ENCODE measurements around the gene PLXNA2. TPM values are rescaled to one million over a fixed set of nuclear protein-coding genes. Genes with fewer than 3 reads are reported as not detected.
A peak's percentile ranks its signal among the peaks of the same experiment; 100 is the strongest.

Gene PLXNA2
- polyA plus RNA-seq, 6 donors from 2014 or later: 0.35 to 1.6 (median 0.60) TPM; not detected in 1

GRCh38 chr1:208209286-208209685 is 34.9 kb downstream of the PLXNA2 start:
- Mint-ChIP-seq H3K9me3 (no peaks in the 10 kb centered on the region), H3K27me3 (no peaks in the 10 kb centered on the region), H3K27ac (no peak overlapping the region), H3K4me3 (no peak overlapping the region), H3K4me1 (no peaks in the 10 kb centered on the region), H3K36me3 (no peaks in the 10 kb centered on the region)
- DNase-seq: no peak
- no peak for ATAC-seq (ENCODE audit: low read depth in 2 of 2)

- no peaks in the 10 kb centered on the region for H3K36me3 Mint-ChIP-seq
- no peaks in the 10 kb centered on the region for H3K9me3 Mint-ChIP-seq
- H3K27me3 Mint-ChIP-seq: no peaks in the 10 kb centered on the region
- no peak for DNase-seq
- H3K4me1 Mint-ChIP-seq: no peaks in the 10 kb centered on the region
- H3K27ac Mint-ChIP-seq: no peak overlapping the region
- H3K4me3 Mint-ChIP-seq: no peak overlapping the region
- no peak for ATAC-seq (ENCODE audit: low read depth in 2 of 2)
Measured at GRCh38 chr1:208208132-208208487, 36.1 kb downstream of the PLXNA2 start.

- H3K36me3 Mint-ChIP-seq: no peaks in the 10 kb centered on the region
- ATAC-seq (ENCODE audit: low read depth in 2 of 2): no peak
- H3K4me1 Mint-ChIP-seq: no peaks in the 10 kb centered on the region
- DNase-seq: no peak
- H3K9me3 Mint-ChIP-seq: no peaks in the 10 kb centered on the region
- no peaks in the 10 kb centered on the region for H3K27me3 Mint-ChIP-seq
- peak overlapping the region in 1 of 8 donors; percentile 17 for H3K4me3 Mint-ChIP-seq
- no peak overlapping the region for H3K27ac Mint-ChIP-seq
Measured at GRCh38 chr1:208207388-208208131, 36.6 kb downstream of the PLXNA2 start.

- Mint-ChIP-seq H3K4me3 (no peak overlapping the region), H3K27ac (no peak overlapping the region), H3K9me3 (no peaks in the 10 kb centered on the region), H3K4me1 (no peaks in the 10 kb centered on the region), H3K27me3 (no peaks in the 10 kb centered on the region), H3K36me3 (no peaks in the 10 kb centered on the region)
- ATAC-seq (ENCODE audit: low read depth in 2 of 2) (no peak), DNase-seq (no peak)
Measured at GRCh38 chr1:208206092-208206698, 38.0 kb downstream of the PLXNA2 start.

DNA sequence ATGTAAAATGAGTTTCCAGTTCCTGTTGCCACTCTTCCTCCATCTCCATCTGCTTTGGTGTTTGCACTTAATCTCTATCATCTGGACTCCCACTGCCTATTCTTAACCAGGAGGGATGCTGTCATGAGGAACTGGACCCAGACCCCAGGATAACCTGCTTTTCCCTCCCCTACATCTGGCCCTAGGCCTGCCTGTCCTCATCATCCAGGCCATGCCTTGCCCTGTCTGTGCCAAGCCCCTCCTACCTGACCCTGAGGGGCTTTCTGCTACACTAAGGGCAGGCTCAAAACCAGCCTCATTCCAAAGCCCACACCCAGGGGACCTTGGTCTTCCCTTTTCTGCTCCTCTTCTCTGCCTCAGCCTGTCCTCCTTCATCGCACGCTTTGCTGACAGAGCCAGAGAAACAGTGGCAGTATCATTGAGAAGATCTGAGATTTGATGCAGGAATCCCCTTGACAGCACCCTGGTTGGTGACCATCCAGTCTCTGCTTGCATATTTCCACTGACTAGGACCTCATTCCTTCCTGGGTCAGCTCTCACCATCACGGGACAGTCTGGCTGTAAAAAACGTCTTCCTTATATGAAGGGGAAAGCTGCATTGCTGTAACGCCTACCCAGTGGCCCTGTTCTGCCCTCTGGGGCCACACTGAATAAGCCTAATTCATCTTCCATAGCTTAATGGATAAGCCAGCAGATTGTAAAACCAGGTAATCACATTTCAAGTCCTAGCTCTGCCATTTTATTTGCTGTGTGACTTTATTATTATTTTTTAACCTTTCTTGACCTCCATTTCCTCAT is 38.8 kb downstream of the PLXNA2 start:
- Mint-ChIP-seq H3K27ac (no peak overlapping the region), H3K4me3 (no peak overlapping the region), H3K9me3 (no peaks in the 10 kb centered on the region), H3K4me1 (no peaks in the 10 kb centered on the region), H3K27me3 (no peaks in the 10 kb centered on the region), H3K36me3 (no peaks in the 10 kb centered on the region)
- ATAC-seq (ENCODE audit: low read depth in 2 of 2) (no peak), DNase-seq (no peak)

DNA sequence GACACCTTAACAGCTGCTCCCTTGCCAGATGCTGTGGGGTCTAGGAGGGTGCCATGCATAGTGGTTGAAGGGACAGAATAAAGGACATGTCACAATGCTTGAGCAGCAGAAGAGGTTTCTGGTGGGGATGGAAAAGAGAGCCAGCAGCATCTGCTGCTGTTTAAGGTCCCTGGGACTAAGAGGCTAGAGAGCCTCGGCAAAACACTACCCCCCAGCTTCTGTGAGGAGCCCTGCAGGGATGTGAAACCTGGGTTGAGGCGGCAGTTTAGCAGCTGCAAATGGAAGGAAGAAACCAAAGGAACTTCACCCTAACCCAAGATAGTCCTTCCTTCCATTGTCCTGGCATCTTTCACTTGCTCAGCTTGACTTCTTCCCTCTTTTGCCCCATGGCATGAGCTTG is 39.4 kb downstream of the PLXNA2 start:
- H3K27ac Mint-ChIP-seq: no peak overlapping the region

GRCh38 chr1:208203848-208204609 is 40.2 kb downstream of the PLXNA2 start:
- ATAC-seq (ENCODE audit: low read depth in 2 of 2): no peak
- Mint-ChIP-seq H3K4me3 (no peak overlapping the region), H3K36me3 (no peaks in the 10 kb centered on the region), H3K27me3 (no peaks in the 10 kb centered on the region), H3K4me1 (no peaks in the 10 kb centered on the region), H3K27ac (no peak overlapping the region), H3K9me3 (no peaks in the 10 kb centered on the region)
- DNase-seq: no peak

More for the DNA sequence above, 39.4 kb downstream of the PLXNA2 start:
- Mint-ChIP-seq H3K36me3 (no peaks in the 10 kb centered on the region), H3K27me3 (no peaks in the 10 kb centered on the region), H3K4me1 (no peaks in the 10 kb centered on the region), H3K9me3 (no peaks in the 10 kb centered on the region), H3K4me3 (no peak overlapping the region)
- no peak for DNase-seq
- ATAC-seq (ENCODE audit: low read depth in 2 of 2): no peak

GRCh38 chr1:208203127-208203847 is 40.9 kb downstream of the PLXNA2 start:
- no peak overlapping the region for H3K4me3 Mint-ChIP-seq
- H3K4me1 Mint-ChIP-seq: no peaks in the 10 kb centered on the region
- DNase-seq (no peak), ATAC-seq (ENCODE audit: low read depth in 2 of 2) (no peak)
- H3K36me3 Mint-ChIP-seq: no peaks in the 10 kb centered on the region
- H3K27me3 Mint-ChIP-seq: no peaks in the 10 kb centered on the region
- no peak overlapping the region for H3K27ac Mint-ChIP-seq
- H3K9me3 Mint-ChIP-seq: no peaks in the 10 kb centered on the region

DNA sequence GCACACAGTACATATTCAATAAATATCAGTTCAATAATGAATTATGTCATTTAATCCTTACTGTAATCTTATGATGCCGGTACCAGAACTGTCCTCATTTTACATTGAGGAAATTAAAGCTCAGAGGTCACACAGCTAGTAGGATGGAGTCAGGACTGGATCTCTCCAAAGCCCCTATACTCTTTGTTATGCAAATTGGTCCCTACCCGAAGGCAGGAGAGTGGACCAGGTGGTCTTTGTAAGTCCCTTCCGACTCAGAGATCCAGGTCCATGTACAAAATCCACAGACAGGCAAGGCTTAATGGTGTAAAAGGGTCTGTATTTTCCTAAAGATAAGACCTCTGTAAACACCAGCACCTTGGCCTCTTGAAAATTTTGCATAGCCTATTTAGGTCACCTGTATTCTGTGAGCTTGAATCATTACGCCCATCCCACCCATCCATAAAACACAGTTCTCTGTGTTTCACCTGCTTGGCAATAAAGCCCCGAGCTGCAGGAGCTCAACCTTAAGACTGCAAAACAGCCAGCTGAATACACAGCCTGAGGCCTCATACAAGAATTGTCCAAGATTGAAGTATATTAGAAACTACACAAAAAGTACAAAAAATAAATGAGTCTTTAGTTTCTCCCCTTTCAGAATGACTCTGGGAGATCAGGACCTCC is 41.7 kb downstream of the PLXNA2 start:
- Mint-ChIP-seq H3K9me3 (no peaks in the 10 kb centered on the region), H3K27ac (no peak overlapping the region), H3K4me3 (no peak overlapping the region), H3K4me1 (no peaks in the 10 kb centered on the region), H3K36me3 (no peaks in the 10 kb centered on the region), H3K27me3 (no peaks in the 10 kb centered on the region)
- ATAC-seq (ENCODE audit: low read depth in 2 of 2) (no peak), DNase-seq (no peak)

DNA sequence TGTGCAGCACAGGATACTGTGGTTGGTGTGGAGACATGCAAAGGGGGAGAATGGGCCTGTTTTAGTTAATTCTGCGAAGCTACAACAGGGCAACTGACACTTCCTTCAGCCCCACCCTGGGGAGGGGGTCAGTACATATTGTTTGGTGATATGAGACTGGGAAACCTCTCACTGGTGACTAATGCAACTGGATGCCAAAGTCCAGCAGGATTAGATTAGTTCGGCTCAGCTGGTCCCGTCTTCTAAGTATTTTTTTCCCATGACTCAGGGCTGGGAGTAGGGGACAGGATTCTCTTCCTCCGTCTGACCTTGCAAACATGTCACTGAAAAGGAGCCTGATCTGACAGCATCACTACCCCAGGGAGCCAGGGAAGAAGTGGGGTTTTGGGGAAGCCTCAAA is 43.0 kb downstream of the PLXNA2 start:
- Mint-ChIP-seq H3K9me3 (peaks cover 0 to 1% (median 0%) of the 10 kb centered on the region in 7 donors), H3K27ac (no peak overlapping the region), H3K4me3 (no peak overlapping the region), H3K4me1 (no peaks in the 10 kb centered on the region), H3K27me3 (no peaks in the 10 kb centered on the region), H3K36me3 (no peaks in the 10 kb centered on the region)
- DNase-seq: no peak
- ATAC-seq (ENCODE audit: low read depth in 2 of 2): no peak

- Mint-ChIP-seq H3K36me3 (no peaks in the 10 kb centered on the region), H3K27ac (no peak overlapping the region), H3K4me3 (no peak overlapping the region), H3K27me3 (no peaks in the 10 kb centered on the region), H3K9me3 (peaks cover 0 to 1% (median 0%) of the 10 kb centered on the region in 7 donors), H3K4me1 (no peaks in the 10 kb centered on the region)
- no peak for DNase-seq
- no peak for ATAC-seq (ENCODE audit: low read depth in 2 of 2)
Measured at GRCh38 chr1:208200116-208200515, 44.1 kb downstream of the PLXNA2 start.

DNA sequence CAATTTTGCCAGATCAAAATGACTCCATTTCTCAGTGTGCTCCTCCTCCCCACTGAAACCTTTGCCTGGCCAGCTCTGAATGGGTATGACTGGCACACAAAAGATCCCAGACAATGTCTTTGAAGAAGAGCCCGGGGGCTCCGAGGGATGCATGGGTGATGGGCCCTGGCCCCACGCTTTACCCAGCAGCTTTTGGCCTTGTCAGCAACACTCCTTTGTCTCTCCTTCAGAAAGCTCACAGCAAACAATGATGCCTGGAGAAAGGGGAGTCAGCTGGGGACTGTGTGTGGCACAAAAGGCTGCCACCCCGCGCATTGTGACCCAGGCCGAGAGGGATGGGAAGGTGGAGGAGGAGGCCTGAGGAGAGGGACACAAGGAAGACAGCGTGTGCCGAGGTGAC is 45.9 kb downstream of the PLXNA2 start:
- Mint-ChIP-seq H3K36me3 (no peaks in the 10 kb centered on the region), H3K27me3 (no peaks in the 10 kb centered on the region), H3K9me3 (peaks cover 0 to 1% (median 0%) of the 10 kb centered on the region in 7 donors), H3K4me3 (no peak overlapping the region), H3K4me1 (no peaks in the 10 kb centered on the region), H3K27ac (no peak overlapping the region)
- no peak for DNase-seq
- ATAC-seq (ENCODE audit: low read depth in 2 of 2): no peak
